Heart left ventricle (tissue), 16 donors: ENCODE data around the gene ZNF516. TPM values are rescaled to one million over a fixed set of nuclear protein-coding genes. Genes with fewer than 3 reads are reported as not detected.

Experiments used
- ATAC-seq, 4 donors: fragments of 200-7000 bp; cut with Tn5 transposase; one replicate each; pipeline ENCODE4 v1.9.1; 2020 to 2022; ENCODE audit warnings: moderate library complexity in 4 of 4, mild to moderate bottlenecking in 3 of 4, moderate number of reproducible peaks in 1 of 4
- DNase-seq, 5 donors: peaks; one replicate each; pipeline ENCODE4 v3.0.0-alpha.2; 2020
- H3K27ac ChIP-seq, 12 donors: fragments of 200-600 bp; sonication (generic) in 4 of 12; one replicate each; pipeline versions ENCODE4 v1.5.0 to v1.8.0; 2016 to 2022; ENCODE audit warnings: mild to moderate bottlenecking in 2 of 12
- H3K27me3 ChIP-seq, 9 donors: fragments of 200-600 bp; sonication (generic) in 2 of 9; one replicate each; pipeline versions ENCODE4 v1.5.1 to v1.8.0; 2016 to 2022; ENCODE audit warnings: mild to moderate bottlenecking in 3 of 9
- H3K36me3 ChIP-seq, 9 donors: fragments of 200-600 bp; sonication (generic) in 2 of 9; one replicate each; pipeline versions ENCODE4 v1.5.0 to v1.8.0; 2018 to 2022; ENCODE audit warnings: mild to moderate bottlenecking in 2 of 9
- H3K4me1 ChIP-seq, 12 donors: fragments of 200-600 bp; sonication (generic) in 4 of 12; one replicate each; pipeline versions ENCODE4 v1.5.0 to v1.8.0; 2016 to 2022; ENCODE audit warnings: mild to moderate bottlenecking in 3 of 12
- H3K4me3 ChIP-seq, 12 donors: fragments of 200-600 bp; sonication (generic) in 4 of 12; one replicate each; pipeline versions ENCODE4 v1.5.0 to v1.8.0; 2017 to 2022; ENCODE audit warnings: mild to moderate bottlenecking in 9 of 12, moderate library complexity in 4 of 12
- H3K9me3 ChIP-seq, 12 donors: fragments of 200-600 bp; sonication (generic) in 4 of 12; one replicate each; pipeline versions ENCODE4 v1.5.0 to v1.8.0; 2016 to 2022; ENCODE audit warnings: mild to moderate bottlenecking in 1 of 12
- CTCF ChIP-seq, 12 donors: fragments of 200-600 bp; sonication (generic) in 4 of 12; IDR thresholded peaks; one replicate each; pipeline versions ENCODE4 v1.5.0 to v1.8.0; 2018 to 2022; ENCODE audit warnings: antibody characterized with exemption in 12 of 12, mild to moderate bottlenecking in 5 of 12
- POLR2A ChIP-seq, 2 donors: fragments of 450-650 bp; IDR thresholded peaks; one replicate each; pipeline ENCODE4 v1.6.1; 2017; ENCODE audit warnings: antibody characterized with exemption in 2 of 2, mild to moderate bottlenecking in 2 of 2, moderate library complexity in 2 of 2
- WGBS, 4 donors: extraction: QIAGEN DNeasy Blood & Tissue Kit in 2 of 4; methylation state at CpG; one replicate each; pipeline versions ENCODE4 v1.1.5 to v1.1.7; 2013 to 2018; 5-methylcytosine and 5-hydroxymethylcytosine counted together
- intact Hi-C, 10 donors: fragments of 100-400 bp; cut with DNase I; formaldehyde crosslinking; loops; one replicate each; pipeline versions ENCODE4 v1.11.1 to v1.14.2; 2022
- polyA plus RNA-seq, 2 donors: library from polyadenylated mRNA; stranded (reverse); fragments of 200-250 nt; gene quantifications; one replicate each; pipeline ENCODE4 v1.2.3, GENCODE V29; 2013
- total RNA-seq, 9 donors: library from RNA; depleted of rRNA in 2 of 9; stranded (reverse); fragments of >200 nt in 2 of 9; fragmentation: NEBNext Ultra II Directional in 3 of 9; extraction: Animal tissue kit (Norgen Biotek cat#: 25700) in 3 of 9; gene quantifications; one replicate each; pipeline versions ENCODE4 v1.1.0 to v1.2.4, GENCODE V29; 2016 to 2023
- donor health status: ischemic (EF 13 %, LVEDD 7.1; RV severe dilation, severe dysfunction).
- donor health status: healthy with polysubstance abuse.
- donor health status: DM: no; HTN: yes; CAD: no.
- donor health status: DM: no; HTN: no; CAD: no.
- donor health status: ischemic (EF 25% LVEDD 6.9; RV normal size, moderate dysfunction).
- donor health status: ischemic (EF 25% LVEDD 5.7; RV mildly dilated, moderate dysfunction).
- donor health status: healthy.
- donor health status: DM: yes; HTN: yes; CAD: no.
- donor health status: ischemic (EF 35%, LVEDD 5.7; RV mildly dilated, moderate dysfunction).
- donor health status: nonischemic (EF 11% LVEDD 7.7; RV severe dilation, severe dysfunction).
- donor health status: DM: yes; HTN: yes; CAD: no.
- donor health status: PGD.
- donor health status: ischemic (EF 29% LVEDD 5.4; RV normal size, mild dysfunction).
- donor health status: nonischemic (EF 23%, LVEDD 6.1; RV moderate dilation, normal function).

Gene ZNF516
- total and polyA plus RNA-seq, 11 donors, result 4.8 to 24.8 (median 14.6) TPM

- no peak for DNase-seq
- no peaks in the 10 kb centered on the region for H3K27me3 ChIP-seq
- no peak for TF ChIP-seq POLR2A (IDR thresholded peaks at IDR 0.05)
- no peak for TF ChIP-seq CTCF (IDR thresholded peaks at IDR 0.05)
- H3K4me3 ChIP-seq, result no peak overlapping the region
- no peak for ATAC-seq
- peak overlapping the region in 1 of 12 donors; percentile 75 for H3K27ac ChIP-seq
- H3K9me3 ChIP-seq, result no peaks in the 10 kb centered on the region
- intact Hi-C loops, result loop anchor here in 4 of 10 donors (5.0 to 10.0 kb wide), 5 partner anchors 64 to 2001 kb away; partner anchors contain the start of gene CNDP2 (in 1 of the 4)
- peaks cover 0 to 38% (median 5%) of the 10 kb centered on the region in 12 donors for H3K4me1 ChIP-seq
- no peaks in the 10 kb centered on the region for H3K36me3 ChIP-seq
- 26 to 35% (median 33%) methylated on average over 6 of the region's 6 CpGs for WGBS, 4 donors
Observed at GRCh38 chr18:76498064-76498463, 3.0 kb upstream of the ZNF516 start.

- DNase-seq, result no peak
- H3K36me3 ChIP-seq, result no peaks in the 10 kb centered on the region
- H3K27me3 ChIP-seq, result no peaks in the 10 kb centered on the region
- peaks cover 0 to 40% (median 5%) of the 10 kb centered on the region in 12 donors for H3K4me1 ChIP-seq
- no peak overlapping the region for H3K4me3 ChIP-seq
- TF ChIP-seq CTCF (IDR thresholded peaks at IDR 0.05) (no peak), POLR2A (IDR thresholded peaks at IDR 0.05) (no peak)
- H3K27ac ChIP-seq, result peak overlapping the region in 2 of 12 donors; percentile 75 to 79
- intact Hi-C loops, result loop anchor here in 4 of 10 donors (5.0 to 10.0 kb wide), 5 partner anchors 65 to 2000 kb away; partner anchors contain the start of gene CNDP2 (in 1 of the 4)
- ATAC-seq, result no peak
- no peaks in the 10 kb centered on the region for H3K9me3 ChIP-seq
- 52 to 58% (median 54%) methylated on average over 6 of the region's 6 CpGs for WGBS, 4 donors
Observed at GRCh38 chr18:76497021-76497420, 2.0 kb upstream of the ZNF516 start.

GRCh38 chr18:76496194-76496890 is 1.3 kb upstream of the ZNF516 start:
- H3K27me3 ChIP-seq, result no peaks in the 10 kb centered on the region
- WGBS, 4 donors, result 23 to 31% (median 24%) methylated on average over 32 to 48 of the region's 48 CpGs
- TF ChIP-seq POLR2A (IDR thresholded peaks at IDR 0.05) (no peak), CTCF (IDR thresholded peaks at IDR 0.05) (no peak)
- intact Hi-C loops, result loop anchor here in 4 of 10 donors (5.0 to 10.0 kb wide), 5 partner anchors 66 to 1999 kb away; partner anchors contain the start of gene CNDP2 (in 1 of the 4)
- peak overlapping the region; percentile 53 to 85 (median 72) for H3K4me3 ChIP-seq
- peak overlapping the region in 11 of 12 donors; percentile 6 to 91 (median 59) for H3K27ac ChIP-seq
- H3K4me1 ChIP-seq, result peaks cover 0 to 44% (median 5%) of the 10 kb centered on the region in 12 donors
- no peaks in the 10 kb centered on the region for H3K36me3 ChIP-seq
- H3K9me3 ChIP-seq, result no peaks in the 10 kb centered on the region
- DNase-seq (peak; percentile 47 to 85 (median 73)), ATAC-seq (peak in 2 of 4 donors; percentile 21 to 23)
